ENCODE results near the gene NPDC1.
A peak's percentile ranks its signal among the peaks of the same experiment; 100 is the strongest.

- TF ChIP-seq CEBPB (IDR thresholded peaks at IDR 0.05): no peak
- TF ChIP-seq ZBTB7A (IDR thresholded peaks at IDR 0.05; ENCODE audit: low read depth): no peak
- TF ChIP-seq MAX (IDR thresholded peaks at IDR 0.05): peak; percentile 70; the same call in 1 of the 2 replicates
- no peak for TF ChIP-seq RAD21 (IDR thresholded peaks at IDR 0.05; ENCODE audit: low read depth)
- TF ChIP-seq CREB1 (IDR thresholded peaks at IDR 0.05; ENCODE audit: low read depth): no peak
- TF ChIP-seq EP300 (IDR thresholded peaks at IDR 0.05; ENCODE audit: borderline replicate concordance): no peak
- no peak for TF ChIP-seq TCF12 (IDR thresholded peaks at IDR 0.05; ENCODE audit: low read depth)
- TF ChIP-seq NFIC (IDR thresholded peaks at IDR 0.05): no peak
- no peak for TF ChIP-seq FOXM1 (IDR thresholded peaks at IDR 0.05; ENCODE audit: borderline replicate concordance, low read depth)
- no peak for TF ChIP-seq REST (IDR thresholded peaks at IDR 0.05; ENCODE audit: low read depth)
- TF ChIP-seq TEAD4 (IDR thresholded peaks at IDR 0.05): no peak
Observed at GRCh38 chr9:137077010-137077747, 31.2 kb upstream of the NPDC1 start, which contains the start of gene UAP1L1.

Measured in Ishikawa (cell line).